HepG2 (cell line): Measurements from ENCODE around the gene TBX15. TPM values are rescaled to one million over a fixed set of nuclear protein-coding genes. Genes with fewer than 3 reads are reported as not detected.

Source experiments
- ATAC-seq: fragments of 200-7000 bp; cut with Tn5 transposase; 3 replicates; pipeline ENCODE4 v1.9.1; 2020; ENCODE audit warnings: mild to moderate bottlenecking, moderate library complexity
- BruUV-seq: library from RNA; stranded (reverse); fragments of 400-500 nt; replicated peaks from 2 replicates; lab custom pipeline; 2021; lab: Mats Ljungman, UMichigan
- CTCF ChIA-PET: fragments of 300-600 bp; formaldehyde crosslinking; extraction: SDS; loops from one replicate; lab custom pipeline; 2021; ENCODE audit warnings: low total read pairs, inconsistent platforms, low intra/inter-chr PET ratio; lab: Yijun Ruan, JAX
- POLR2A ChIA-PET: fragments of 350-600 bp; sonication (Branson Sonifier 250); formaldehyde crosslinking; loops from one replicate; lab custom pipeline; 2020; ENCODE audit warnings: antibody characterized with exemption, inconsistent platforms; lab: Yijun Ruan, JAX
- DNase-seq: peaks from one replicate; pipeline ENCODE4 v3.0.0-alpha.2; 2015; ENCODE audit warnings: low spot score
- FAIRE-seq: peaks from 3 replicates; lab custom pipeline; 2011; peaks lifted over from hg19 to GRCh38; lab: Jason Lieb, UNC
- H2AFZ ChIP-seq: one replicate; pipeline ENCODE4 v1.6.1; 2011; ENCODE audit warnings: low read length, inconsistent platforms
- H3K27ac ChIP-seq: fragments of 300-600 bp; 3 replicates; pipeline ENCODE4 v1.8.0; 2011; ENCODE audit warnings: mixed run types, mild to moderate bottlenecking, mixed read lengths, low read length, inconsistent platforms; ENCODE audit not compliant: insufficient read depth; ENCODE audit errors: extremely low read length
- H3K27me3 ChIP-seq, 2 experiments: fragments of 200-600 bp in 1 of 2; 2 replicates in 1 of 2; 3 replicates in 1 of 2; pipeline versions ENCODE4 v1.6.0 to v1.8.0; 2011; ENCODE audit warnings: low read length in 2 of 2, mild to moderate bottlenecking in 2 of 2, moderate library complexity in 2 of 2, inconsistent platforms in 1 of 2; ENCODE audit not compliant: insufficient read depth in 2 of 2, control insufficient read depth in 1 of 2
- H3K36me3 ChIP-seq, 2 experiments: fragments of 200-600 bp in 1 of 2; replicated peaks in 1 of 2; 2 replicates in 1 of 2; 3 replicates in 1 of 2; pipeline versions ENCODE4 v1.5.1 to v1.8.0; 2011; ENCODE audit warnings: low read length in 2 of 2, inconsistent platforms in 1 of 2; ENCODE audit not compliant: insufficient read depth in 2 of 2, control insufficient read depth in 1 of 2
- H3K4me1 ChIP-seq: 2 replicates; pipeline ENCODE4 v1.5.1; 2012; ENCODE audit warnings: low read length, inconsistent platforms; ENCODE audit not compliant: insufficient read depth
- H3K4me2 ChIP-seq: 2 replicates; pipeline ENCODE4 v1.6.0; 2011; ENCODE audit warnings: low read depth, low read length, inconsistent platforms
- H3K4me3 ChIP-seq, 3 experiments: fragments of 200-600 bp in 1 of 3; sonication (generic), shearing (Covaris generic) in 1 of 3; replicated peaks in 1 of 3; 2 replicates each; pipeline ENCODE4 v1.5.1; 2011 to 2016; ENCODE audit warnings: low read length in 3 of 3, inconsistent platforms in 2 of 3, low read depth in 2 of 3, mild to moderate bottlenecking in 2 of 3, control low read depth in 1 of 3, mixed read lengths in 1 of 3; ENCODE audit not compliant: insufficient read depth in 1 of 3
- H3K79me2 ChIP-seq: one replicate; pipeline ENCODE4 v1.6.1; 2011; ENCODE audit warnings: low read length, inconsistent platforms; ENCODE audit not compliant: insufficient read depth
- H3K9ac ChIP-seq: 2 replicates; pipeline ENCODE4 v1.6.0; 2011; ENCODE audit warnings: mild to moderate bottlenecking, low read depth, low read length, inconsistent platforms; ENCODE audit not compliant: insufficient read depth
- H3K9me3 ChIP-seq: 2 replicates; pipeline ENCODE4 v1.5.1; 2012; ENCODE audit warnings: mild to moderate bottlenecking, low read length
- H4K20me1 ChIP-seq: 2 replicates; pipeline ENCODE4 v1.6.0; 2011; ENCODE audit warnings: inconsistent platforms, mild to moderate bottlenecking, low read length, moderate library complexity; ENCODE audit not compliant: insufficient read depth
- GFI1 ChIP-seq: sonication (generic); formaldehyde crosslinking; IDR thresholded peaks from 2 replicates; pipeline ENCODE4 v1.5.0; 2020; ENCODE audit warnings: missing genetic modification reagents, mild to moderate bottlenecking, borderline replicate concordance
- HNRNPUL1 ChIP-seq: fragments of 200-400 bp; formaldehyde crosslinking; IDR thresholded peaks from 2 replicates; pipeline ENCODE4 v1.6.1; 2017; ENCODE audit warnings: low read depth, mild to moderate bottlenecking, low read length, moderate library complexity
- KDM3A ChIP-seq: IDR thresholded peaks from 2 replicates; pipeline ENCODE4 v1.6.1; 2018; ENCODE audit warnings: low read depth, missing compliant biosample characterization
- NFRKB ChIP-seq: fragments of 450-650 bp; IDR thresholded peaks from 2 replicates; pipeline ENCODE4 v1.6.1; 2017
- PHF8 ChIP-seq: sonication (generic); formaldehyde crosslinking; IDR thresholded peaks from 2 replicates; pipeline ENCODE4 v1.5.0; 2020; ENCODE audit warnings: missing genetic modification reagents
- ZFP91 ChIP-seq: sonication (generic); formaldehyde crosslinking; IDR thresholded peaks from 2 replicates; pipeline ENCODE4 v1.9.0; 2022; ENCODE audit warnings: missing genetic modification reagents, mild to moderate bottlenecking, borderline replicate concordance
- ZZZ3 ChIP-seq: sonication (generic); formaldehyde crosslinking; IDR thresholded peaks from 2 replicates; pipeline ENCODE4 v1.4.0; 2020; ENCODE audit warnings: missing genetic modification reagents, mild to moderate bottlenecking, borderline replicate concordance
- WGBS: methylation state at CpG from one replicate; pipeline ENCODE4 v1.1.6; 2017; ENCODE audit warnings: low lambda C conversion rate; 5-methylcytosine and 5-hydroxymethylcytosine counted together
- in situ Hi-C: cut with HindIII; loops from 2 replicates; pipeline ENCODE4 v1.10.0; 2017; ENCODE audit warnings: low pct_unique_long_range_greater_than_20kb; ENCODE audit not compliant: extremely low pct_ligation_motif_present
- intact Hi-C: fragments of 100-400 bp; cut with micrococcal nuclease; formaldehyde crosslinking; loops from one replicate; pipeline ENCODE4 v1.10.0; 2022; ENCODE audit not compliant: unreplicated experiment
- polyA plus RNA-seq, 8 experiments: library from polyadenylated mRNA; depleted of rRNA in 3 of 8; stranded (reverse) in 7 of 8; unstranded in 1 of 8; fragments of >200 nt; fragmentation: Illumina TruSeq in 4 of 8; extraction: Trizol in 4 of 8; gene quantifications; 2 replicates each; pipeline versions ENCODE4 v1.2.1 to v1.2.3, GENCODE V29; 2011 to 2016; ENCODE audit warnings: low read depth in 4 of 8, missing spikeins in 1 of 8, mixed read lengths in 1 of 8; ENCODE audit not compliant: insufficient read depth in 1 of 8
- total RNA-seq, 5 experiments: library from RNA; depleted of rRNA; stranded (reverse); fragments of >200 nt; fragmentation: Illumina TruSeq; extraction: Trizol; gene quantifications; 2 replicates each; pipeline ENCODE4 v1.2.3, GENCODE V29; 2016; ENCODE audit warnings: low read depth in 1 of 5

Gene TBX15
- total and polyA plus RNA-seq, 2 of the 13 experiments (the other 11 are each of a cell fraction or from before 2014, with no cell fraction given), result 0.42 to 1.9 TPM

- Histone ChIP-seq H3K9ac (no peak overlapping the region), H2AFZ (no peak overlapping the region)
- in situ Hi-C loops, result no loop called here
- BruUV-seq, result no TSS peak
- CTCF ChIA-PET, result no interaction called here
- 94% methylated on average over 2 of the region's 2 CpGs for WGBS
- TF ChIP-seq HNRNPUL1 (no peak), GFI1 (CRISPR knock-in tag) (no peak), KDM3A (CRISPR knock-in tag) (no peak), ZFP91 (no peak), NFRKB (no peak), PHF8 (CRISPR knock-in tag) (no peak), ZZZ3 (CRISPR knock-in tag) (no peak)
- TF ChIP-seq, all 625 proteins: peak for 0
- ATAC-seq, result no peak
- H3K27ac ChIP-seq, result no peak overlapping the region
- intact Hi-C loops, result no loop called here
- no peaks in the 10 kb centered on the region for H3K79me2 ChIP-seq
- no peaks in the 10 kb centered on the region for H3K27me3 ChIP-seq
- no peak for DNase-seq
- H3K36me3 ChIP-seq, result no peaks in the 10 kb centered on the region
- H3K4me2 ChIP-seq, result 0 out of 2 replicates have a peak overlapping the region, but pooled peaks have one; percentile 25
- no peaks in the 10 kb centered on the region for H4K20me1 ChIP-seq
- POLR2A ChIA-PET, result no interaction called here
- no peak overlapping the region for H3K4me3 ChIP-seq
- peaks cover 49% of the 10 kb centered on the region for H3K4me1 ChIP-seq
- H3K9me3 ChIP-seq, result no peaks in the 10 kb centered on the region
- no peak for FAIRE-seq
These were observed 69.2 kb downstream of the TBX15 start for GRCh38 chr1:118918940-118919259.
